ENCODE measurements around the gene UBASH3A. TPM values are rescaled to one million over a fixed set of nuclear protein-coding genes. Genes with fewer than 3 reads are reported as not detected.

The UBASH3A gene
- total and polyA plus RNA-seq, 7 donors: 0.06 to 0.21 TPM; not detected in 5

DNA sequence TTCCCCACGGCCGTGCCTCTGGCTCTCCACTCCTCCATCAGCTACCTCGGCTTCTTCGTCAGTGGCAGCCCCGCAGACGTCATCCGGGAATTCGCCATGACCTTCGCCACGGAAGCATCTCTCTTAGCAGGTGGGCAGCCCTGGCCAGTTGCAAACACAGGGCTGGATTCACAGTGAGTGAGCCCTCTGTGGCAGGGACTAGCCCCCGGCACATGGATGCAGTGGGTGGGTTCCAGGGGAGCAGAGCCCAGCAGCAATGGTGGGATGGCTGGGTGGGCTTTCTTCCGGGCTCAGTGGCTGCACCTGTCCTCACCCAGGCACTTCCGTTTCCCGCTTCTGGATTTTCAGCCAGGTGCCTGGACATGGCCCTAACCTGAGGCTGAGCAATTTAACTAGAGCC is 9.4 kb downstream of the UBASH3A start:
- Histone ChIP-seq H3K36me3 (ENCODE audit: insufficient read depth in 1 of 2, low read depth in 1 of 2) (no peaks in the 10 kb centered on the region), H3K4me3 (no peak overlapping the region), H3K27me3 (ENCODE audit: insufficient read depth in 3 of 3, low read length in 2 of 3) (peaks cover 0 to 26% (median 6%) of the 10 kb centered on the region in 3 donors), H3K4me1 (no peaks in the 10 kb centered on the region), H3K9me3 (no peaks in the 10 kb centered on the region), H3K27ac (no peak overlapping the region)
- TF ChIP-seq, protein P1, sequence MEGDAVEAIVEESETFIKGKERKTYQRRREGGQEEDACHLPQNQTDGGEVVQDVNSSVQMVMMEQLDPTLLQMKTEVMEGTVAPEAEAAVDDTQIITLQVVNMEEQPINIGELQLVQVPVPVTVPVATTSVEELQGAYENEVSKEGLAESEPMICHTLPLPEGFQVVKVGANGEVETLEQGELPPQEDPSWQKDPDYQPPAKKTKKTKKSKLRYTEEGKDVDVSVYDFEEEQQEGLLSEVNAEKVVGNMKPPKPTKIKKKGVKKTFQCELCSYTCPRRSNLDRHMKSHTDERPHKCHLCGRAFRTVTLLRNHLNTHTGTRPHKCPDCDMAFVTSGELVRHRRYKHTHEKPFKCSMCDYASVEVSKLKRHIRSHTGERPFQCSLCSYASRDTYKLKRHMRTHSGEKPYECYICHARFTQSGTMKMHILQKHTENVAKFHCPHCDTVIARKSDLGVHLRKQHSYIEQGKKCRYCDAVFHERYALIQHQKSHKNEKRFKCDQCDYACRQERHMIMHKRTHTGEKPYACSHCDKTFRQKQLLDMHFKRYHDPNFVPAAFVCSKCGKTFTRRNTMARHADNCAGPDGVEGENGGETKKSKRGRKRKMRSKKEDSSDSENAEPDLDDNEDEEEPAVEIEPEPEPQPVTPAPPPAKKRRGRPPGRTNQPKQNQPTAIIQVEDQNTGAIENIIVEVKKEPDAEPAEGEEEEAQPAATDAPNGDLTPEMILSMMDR (IDR thresholded peaks at IDR 0.05): no peak
- intact Hi-C loops (cut with DNase I): no loop called here
- ATAC-seq (no peak), DNase-seq (no peak)
- 77 to 83% (median 79%) methylated on average over 12 to 14 of the region's 14 CpGs for WGBS, 3 donors

DNA sequence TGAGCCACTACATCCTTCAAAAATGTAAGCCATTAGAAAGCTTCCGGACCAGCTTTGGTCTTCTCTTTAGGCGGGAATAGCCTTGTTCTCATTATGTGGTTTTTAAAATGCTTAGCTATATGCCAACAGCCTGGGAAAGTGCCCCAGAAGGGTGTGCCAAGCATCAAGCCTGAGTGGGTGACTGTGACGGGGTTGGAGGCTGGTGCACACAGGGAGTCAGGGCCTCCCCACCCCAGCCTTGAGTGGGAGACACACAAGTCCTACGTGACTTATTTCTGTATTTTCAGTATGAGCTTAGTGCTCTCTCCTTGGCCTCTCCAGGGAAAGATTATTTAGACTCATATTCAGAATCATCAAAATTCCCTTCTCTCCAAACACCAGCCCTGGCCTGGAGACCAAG is 9.8 kb downstream of the UBASH3A start:
- DNase-seq: no peak
- Histone ChIP-seq H3K4me3 (no peak overlapping the region), H3K36me3 (ENCODE audit: insufficient read depth in 1 of 2, low read depth in 1 of 2) (no peaks in the 10 kb centered on the region), H3K4me1 (no peaks in the 10 kb centered on the region), H3K27me3 (ENCODE audit: insufficient read depth in 3 of 3, low read length in 2 of 3) (peaks cover 0 to 29% (median 6%) of the 10 kb centered on the region in 3 donors), H3K9me3 (no peaks in the 10 kb centered on the region), H3K27ac (no peak overlapping the region)
- 85 to 93% (median 90%) methylated on average over 4 of the region's 4 CpGs for WGBS, 3 donors
- TF ChIP-seq, protein P1 (IDR thresholded peaks at IDR 0.05): no peak
- intact Hi-C loops (cut with DNase I): no loop called here
- ATAC-seq: no peak

DNA sequence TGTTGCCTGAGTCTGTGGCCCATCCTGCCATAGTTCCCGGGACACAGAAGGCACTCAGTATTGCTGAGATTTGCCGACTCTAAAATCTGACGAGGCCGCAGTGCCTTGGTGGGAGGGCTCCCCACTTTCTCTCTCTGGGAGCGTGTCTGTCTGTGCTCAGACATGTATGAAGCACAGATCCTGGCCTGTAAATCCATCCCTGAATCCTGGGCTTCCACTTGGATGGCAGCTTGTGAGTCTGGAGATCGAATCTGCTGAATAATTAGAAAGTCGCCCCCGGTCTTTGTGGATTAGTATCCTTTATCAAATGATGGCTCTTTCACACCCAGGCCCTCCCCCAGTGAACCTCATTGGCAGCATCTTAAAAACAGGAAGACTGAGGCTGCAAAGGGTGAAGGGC is 10.4 kb downstream of the UBASH3A start:
- DNase-seq: no peak
- no peak for ATAC-seq
- H3K9me3 ChIP-seq: no peaks in the 10 kb centered on the region
- no peaks in the 10 kb centered on the region for H3K4me1 ChIP-seq
- intact Hi-C loops (cut with DNase I): no loop called here
- no peaks in the 10 kb centered on the region for H3K36me3 ChIP-seq (ENCODE audit: insufficient read depth in 1 of 2, low read depth in 1 of 2)
- 92 to 95% (median 92%) methylated on average over 8 of the region's 8 CpGs for WGBS, 3 donors
- peaks cover 0 to 29% (median 6%) of the 10 kb centered on the region in 3 donors for H3K27me3 ChIP-seq (ENCODE audit: insufficient read depth in 3 of 3, low read length in 2 of 3)
- H3K27ac ChIP-seq: no peak overlapping the region
- no peak overlapping the region for H3K4me3 ChIP-seq
- TF ChIP-seq, protein P1 (IDR thresholded peaks at IDR 0.05): no peak

DNA sequence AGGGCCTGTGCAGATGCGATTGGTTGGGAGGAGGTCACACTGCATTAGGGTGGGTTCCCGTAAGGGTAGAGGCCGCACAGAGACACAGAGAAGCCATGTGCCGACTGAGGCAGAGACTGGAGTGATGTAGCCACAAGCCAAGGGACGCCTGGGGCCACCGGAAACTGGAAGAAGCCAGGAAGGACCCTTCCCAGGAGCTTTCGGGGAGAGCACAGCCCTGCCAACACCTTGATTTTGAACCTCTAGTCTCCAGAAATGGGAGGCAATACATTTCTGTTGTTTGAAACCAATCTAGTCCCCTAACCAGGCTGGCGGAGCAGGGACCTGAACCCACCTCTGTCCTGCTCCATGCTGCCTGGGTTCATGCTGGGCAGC is 10.8 kb downstream of the UBASH3A start:
- ATAC-seq (no peak), DNase-seq (no peak)
- no peaks in the 10 kb centered on the region for H3K36me3 ChIP-seq (ENCODE audit: insufficient read depth in 1 of 2, low read depth in 1 of 2)
- intact Hi-C loops (cut with DNase I): no loop called here
- no peaks in the 10 kb centered on the region for H3K4me1 ChIP-seq
- 89 to 94% (median 92%) methylated on average over 8 of the region's 8 CpGs for WGBS, 3 donors
- no peak overlapping the region for H3K27ac ChIP-seq
- no peaks in the 10 kb centered on the region for H3K9me3 ChIP-seq
- H3K4me3 ChIP-seq: no peak overlapping the region
- TF ChIP-seq, protein P1 (IDR thresholded peaks at IDR 0.05): no peak
- peaks cover 0 to 29% (median 4%) of the 10 kb centered on the region in 3 donors for H3K27me3 ChIP-seq (ENCODE audit: insufficient read depth in 3 of 3, low read length in 2 of 3)
